Astrocyte (in vitro differentiated cells and primary cell): ENCODE measurements around the gene AIFM2. TPM values are rescaled to one million over a fixed set of nuclear protein-coding genes. Genes with fewer than 3 reads are reported as not detected.

Experiments
- DNase-seq: peaks from one replicate; pipeline ENCODE4 v3.0.0-alpha.2; 2010; ENCODE audit warnings: low read depth
- FAIRE-seq: peaks from 2 replicates; lab custom pipeline; 2011; peaks lifted over from hg19 to GRCh38; lab: Jason Lieb, UNC
- H2AFZ ChIP-seq: 2 replicates; pipeline ENCODE4 v1.6.0; 2012; ENCODE audit warnings: low read depth, low read length, inconsistent platforms
- H3K27ac ChIP-seq: 2 replicates; pipeline ENCODE4 v1.5.1; 2011; ENCODE audit warnings: low read depth, low read length, inconsistent platforms
- H3K27me3 ChIP-seq: 2 replicates; pipeline ENCODE4 v1.6.0; 2011; ENCODE audit warnings: low read length, inconsistent platforms; ENCODE audit not compliant: insufficient read depth
- H3K36me3 ChIP-seq: 2 replicates; pipeline ENCODE4 v1.5.1; 2011; ENCODE audit warnings: low read length, inconsistent platforms; ENCODE audit not compliant: insufficient read depth
- H3K4me1 ChIP-seq: 2 replicates; pipeline ENCODE4 v1.5.1; 2011; ENCODE audit warnings: low read length, inconsistent platforms; ENCODE audit not compliant: insufficient read depth
- H3K4me2 ChIP-seq: 2 replicates; pipeline ENCODE4 v1.6.0; 2012; ENCODE audit warnings: low read length, inconsistent platforms
- H3K4me3 ChIP-seq: 2 replicates; pipeline ENCODE4 v1.5.1; 2011; ENCODE audit warnings: low read depth, mild to moderate bottlenecking, low read length, inconsistent platforms; ENCODE audit not compliant: insufficient read depth
- H3K79me2 ChIP-seq: 2 replicates; pipeline ENCODE4 v1.6.0; 2012; ENCODE audit warnings: mild to moderate bottlenecking, low read length, inconsistent platforms; ENCODE audit not compliant: insufficient read depth
- H3K9ac ChIP-seq: 2 replicates; pipeline ENCODE4 v1.6.0; 2012; ENCODE audit warnings: mild to moderate bottlenecking, low read length, inconsistent platforms
- H3K9me3 ChIP-seq: 2 replicates; pipeline ENCODE4 v1.5.1; 2012; ENCODE audit warnings: low read depth, mild to moderate bottlenecking, low read length, inconsistent platforms; ENCODE audit not compliant: insufficient read depth
- H4K20me1 ChIP-seq: 2 replicates; pipeline ENCODE4 v1.6.0; 2012; ENCODE audit warnings: low read length, inconsistent platforms; ENCODE audit not compliant: insufficient read depth
- H3K27ac Mint-ChIP-seq: one replicate; pipeline ENCODE4 v1.8.0; 2021; ENCODE audit warnings: mild to moderate bottlenecking, mixed read lengths; ENCODE audit not compliant: unreplicated experiment
- H3K27me3 Mint-ChIP-seq: one replicate; pipeline ENCODE4 v1.8.0; 2021; ENCODE audit warnings: low read depth, mixed read lengths; ENCODE audit not compliant: unreplicated experiment
- H3K36me3 Mint-ChIP-seq: one replicate; pipeline ENCODE4 v1.8.0; 2021; ENCODE audit warnings: low read depth, mixed read lengths; ENCODE audit not compliant: unreplicated experiment
- H3K4me1 Mint-ChIP-seq: one replicate; pipeline ENCODE4 v1.8.0; 2021; ENCODE audit warnings: low read depth, mixed read lengths; ENCODE audit not compliant: unreplicated experiment
- H3K4me3 Mint-ChIP-seq: one replicate; pipeline ENCODE4 v1.8.0; 2021; ENCODE audit warnings: mild to moderate bottlenecking, moderate library complexity, mixed read lengths; ENCODE audit not compliant: unreplicated experiment
- H3K9me3 Mint-ChIP-seq: one replicate; pipeline ENCODE4 v1.8.0; 2021; ENCODE audit warnings: mild to moderate bottlenecking, mixed read lengths; ENCODE audit not compliant: unreplicated experiment
- EZH2 ChIP-seq: IDR thresholded peaks from 2 replicates; pipeline ENCODE4 v1.6.1; 2012; ENCODE audit warnings: mild to moderate bottlenecking, low read length, inconsistent platforms; ENCODE audit not compliant: insufficient read depth
- total RNA-seq: library from RNA; stranded (reverse); gene quantifications from 2 replicates; pipeline ENCODE4 v1.2.1, GENCODE V29; 2021
- TF ChIP-seq, protein P1 (sequence below): IDR thresholded peaks from 2 replicates; pipeline ENCODE4 v1.5.1; 2011; ENCODE audit warnings: low read depth, mild to moderate bottlenecking, inconsistent platforms, low read length, moderate library complexity; ENCODE audit not compliant: insufficient read depth

Gene AIFM2
- total RNA-seq, 1 donor from 2014 or later = 7.1 TPM

DNA sequence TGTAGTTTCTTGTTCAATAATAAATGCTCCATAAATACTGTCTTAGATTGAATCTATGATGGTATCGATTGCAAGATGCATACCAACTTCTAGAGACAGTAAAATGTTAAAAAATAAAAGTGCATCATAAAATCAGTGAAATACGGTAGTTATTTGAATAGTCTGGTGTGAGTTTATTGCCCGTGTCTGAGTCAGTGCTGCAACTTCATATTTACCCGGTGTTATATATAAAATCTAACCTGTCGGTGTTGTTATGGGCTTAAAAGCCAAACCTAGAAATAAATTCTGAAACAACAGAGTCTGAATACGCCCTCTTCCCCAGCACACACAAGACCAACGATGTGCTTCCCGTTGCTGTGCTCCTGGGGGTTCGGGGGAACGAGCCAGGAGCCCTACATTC, 63.7 kb downstream of the AIFM2 start:
- no peak for DNase-seq
- Histone ChIP-seq H4K20me1 (peaks cover 14% of the 10 kb centered on the region), H3K27me3 (no peaks in the 10 kb centered on the region), H3K4me1 (no peaks in the 10 kb centered on the region), H3K79me2 (no peaks in the 10 kb centered on the region), H3K9me3 (no peaks in the 10 kb centered on the region), H2AFZ (no peak overlapping the region), H3K9ac (no peak overlapping the region), H3K36me3 (no peaks in the 10 kb centered on the region), H3K4me2 (no peak overlapping the region), H3K4me3 (no peak overlapping the region), H3K27ac (no peak overlapping the region)
- Mint-ChIP-seq H3K36me3 (no peaks in the 10 kb centered on the region), H3K4me1 (peaks cover under 1% of the 10 kb centered on the region), H3K9me3 (no peaks in the 10 kb centered on the region), H3K4me3 (no peak overlapping the region), H3K27me3 (no peaks in the 10 kb centered on the region), H3K27ac (no peak overlapping the region)
- FAIRE-seq = no peak
- TF ChIP-seq, protein P1, sequence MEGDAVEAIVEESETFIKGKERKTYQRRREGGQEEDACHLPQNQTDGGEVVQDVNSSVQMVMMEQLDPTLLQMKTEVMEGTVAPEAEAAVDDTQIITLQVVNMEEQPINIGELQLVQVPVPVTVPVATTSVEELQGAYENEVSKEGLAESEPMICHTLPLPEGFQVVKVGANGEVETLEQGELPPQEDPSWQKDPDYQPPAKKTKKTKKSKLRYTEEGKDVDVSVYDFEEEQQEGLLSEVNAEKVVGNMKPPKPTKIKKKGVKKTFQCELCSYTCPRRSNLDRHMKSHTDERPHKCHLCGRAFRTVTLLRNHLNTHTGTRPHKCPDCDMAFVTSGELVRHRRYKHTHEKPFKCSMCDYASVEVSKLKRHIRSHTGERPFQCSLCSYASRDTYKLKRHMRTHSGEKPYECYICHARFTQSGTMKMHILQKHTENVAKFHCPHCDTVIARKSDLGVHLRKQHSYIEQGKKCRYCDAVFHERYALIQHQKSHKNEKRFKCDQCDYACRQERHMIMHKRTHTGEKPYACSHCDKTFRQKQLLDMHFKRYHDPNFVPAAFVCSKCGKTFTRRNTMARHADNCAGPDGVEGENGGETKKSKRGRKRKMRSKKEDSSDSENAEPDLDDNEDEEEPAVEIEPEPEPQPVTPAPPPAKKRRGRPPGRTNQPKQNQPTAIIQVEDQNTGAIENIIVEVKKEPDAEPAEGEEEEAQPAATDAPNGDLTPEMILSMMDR = no peak
- no peak for TF ChIP-seq EZH2

DNA sequence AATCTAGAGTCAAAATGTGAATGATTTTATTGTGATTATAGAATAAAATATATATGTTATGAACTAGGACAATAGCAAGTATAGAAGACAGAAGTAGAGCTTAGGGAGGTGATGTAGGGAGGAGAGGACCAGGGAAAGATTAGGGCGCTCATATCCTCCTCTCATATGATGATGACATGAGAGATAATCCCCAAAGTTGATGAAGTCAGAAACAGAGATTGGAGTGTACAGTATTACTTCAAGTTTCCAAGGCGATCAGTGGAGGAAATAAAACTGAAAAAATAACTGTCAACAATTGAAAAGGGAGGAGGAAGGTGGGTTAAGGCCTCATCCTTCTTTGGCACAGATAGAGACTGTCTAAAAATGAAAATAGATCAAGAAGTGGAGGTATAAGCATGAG, 65.0 kb downstream of the AIFM2 start:
- Histone ChIP-seq H3K4me3 (no peak overlapping the region), H3K27ac (no peak overlapping the region), H3K4me1 (no peaks in the 10 kb centered on the region), H3K36me3 (no peaks in the 10 kb centered on the region), H3K79me2 (no peaks in the 10 kb centered on the region), H4K20me1 (peaks cover 20% of the 10 kb centered on the region), H3K9me3 (no peaks in the 10 kb centered on the region), H2AFZ (no peak overlapping the region), H3K9ac (no peak overlapping the region), H3K4me2 (no peak overlapping the region), H3K27me3 (no peaks in the 10 kb centered on the region)
- TF ChIP-seq, protein P1 = no peak
- no peak for TF ChIP-seq EZH2
- no peaks in the 10 kb centered on the region for H3K27me3 Mint-ChIP-seq
- FAIRE-seq (no peak), DNase-seq (no peak)
- no peaks in the 10 kb centered on the region for H3K9me3 Mint-ChIP-seq
- H3K27ac Mint-ChIP-seq = no peak overlapping the region
- no peak overlapping the region for H3K4me3 Mint-ChIP-seq
- no peaks in the 10 kb centered on the region for H3K4me1 Mint-ChIP-seq
- peaks cover 2% of the 10 kb centered on the region for H3K36me3 Mint-ChIP-seq

DNA sequence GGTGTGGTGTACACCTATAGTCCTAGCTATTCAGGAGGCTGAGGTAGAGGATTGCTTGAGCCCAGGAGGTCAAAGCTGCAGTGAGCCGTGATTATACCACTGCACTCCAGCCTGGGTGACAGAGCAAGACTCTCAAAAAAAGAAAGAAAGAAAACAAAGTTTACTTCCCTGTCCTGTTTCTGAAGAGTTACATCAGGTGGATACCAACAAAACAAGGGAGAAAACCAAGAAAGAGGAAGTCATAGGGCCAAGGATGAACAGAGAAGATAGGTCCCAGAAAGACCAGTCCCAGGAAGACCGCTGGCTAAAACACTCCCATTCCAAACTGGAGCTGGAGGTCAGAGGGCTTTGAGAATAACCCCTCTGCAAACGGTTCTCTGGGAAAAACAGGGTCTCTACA, 66.4 kb downstream of the AIFM2 start:
- Histone ChIP-seq H3K4me3 (no peak overlapping the region), H3K27ac (no peak overlapping the region), H3K4me2 (no peak overlapping the region), H2AFZ (no peak overlapping the region), H3K27me3 (no peaks in the 10 kb centered on the region), H3K36me3 (no peaks in the 10 kb centered on the region), H3K4me1 (no peaks in the 10 kb centered on the region), H3K9me3 (no peaks in the 10 kb centered on the region), H3K9ac (no peak overlapping the region), H4K20me1 (peaks cover 20% of the 10 kb centered on the region), H3K79me2 (no peaks in the 10 kb centered on the region)
- FAIRE-seq (no peak), DNase-seq (no peak)
- Mint-ChIP-seq H3K36me3 (peaks cover 2% of the 10 kb centered on the region), H3K4me3 (no peak overlapping the region), H3K27me3 (no peaks in the 10 kb centered on the region), H3K9me3 (no peaks in the 10 kb centered on the region), H3K27ac (no peak overlapping the region), H3K4me1 (no peaks in the 10 kb centered on the region)
- TF ChIP-seq EZH2 = no peak
- TF ChIP-seq, protein P1 = no peak
